HEK293 (cell line): ENCODE results near the gene MCIDAS.
A peak's percentile ranks its signal among the peaks of the same experiment; 100 is the strongest.

Source experiments
- HOXD13 ChIP-seq: sonication (generic); formaldehyde crosslinking; IDR thresholded peaks from 2 replicates; pipeline ENCODE4 v1.8.0; 2022; ENCODE audit warnings: missing genetic modification reagents, borderline replicate concordance
- KLF10 ChIP-seq: fragments of 450-650 bp; IDR thresholded peaks from 2 replicates; pipeline ENCODE4 v1.5.1; 2018; ENCODE audit warnings: missing biosample characterization, mild to moderate bottlenecking, missing genetic modification characterization
- MYNN ChIP-seq: fragments of 450-650 bp; formaldehyde crosslinking; IDR thresholded peaks from 2 replicates; pipeline ENCODE4 v1.5.1; 2016; ENCODE audit warnings: missing biosample characterization, missing genetic modification characterization, borderline replicate concordance
- ZBTB20 ChIP-seq: fragments of 450-650 bp; formaldehyde crosslinking; IDR thresholded peaks from 2 replicates; pipeline ENCODE4 v1.5.1; 2016; ENCODE audit warnings: missing biosample characterization, missing genetic modification characterization
- ZBTB48 ChIP-seq: fragments of 450-650 bp; formaldehyde crosslinking; IDR thresholded peaks from 2 replicates; pipeline ENCODE4 v1.5.1; 2016; ENCODE audit warnings: missing biosample characterization, missing genetic modification characterization
- ZNF2 ChIP-seq: fragments of 450-650 bp; formaldehyde crosslinking; IDR thresholded peaks from 2 replicates; pipeline ENCODE4 v1.5.1; 2016; ENCODE audit warnings: missing biosample characterization, missing genetic modification characterization
- ZNF211 ChIP-seq: fragments of 450-650 bp; formaldehyde crosslinking; IDR thresholded peaks from 2 replicates; pipeline ENCODE4 v1.5.1; 2016; ENCODE audit warnings: low read depth, missing biosample characterization, missing genetic modification characterization
- ZNF341 ChIP-seq: fragments of 450-650 bp; formaldehyde crosslinking; IDR thresholded peaks from 2 replicates; pipeline ENCODE4; 2016; ENCODE audit warnings: low read depth, missing biosample characterization, missing genetic modification characterization
- ZNF391 ChIP-seq: fragments of 450-650 bp; formaldehyde crosslinking; IDR thresholded peaks from 2 replicates; pipeline ENCODE4 v1.5.1; 2016; ENCODE audit warnings: low read depth, missing biosample characterization, missing genetic modification characterization, borderline replicate concordance
- ZNF423 ChIP-seq: fragments of 450-650 bp; formaldehyde crosslinking; IDR thresholded peaks from 2 replicates; pipeline ENCODE4 v1.5.1; 2016; ENCODE audit warnings: missing biosample characterization, missing genetic modification characterization
- ZNF521 ChIP-seq: fragments of 450-650 bp; formaldehyde crosslinking; IDR thresholded peaks from 2 replicates; pipeline ENCODE4 v1.5.1; 2017; ENCODE audit warnings: missing biosample characterization, mild to moderate bottlenecking, missing genetic modification characterization
- ZNF549 ChIP-seq: fragments of 450-650 bp; IDR thresholded peaks from 2 replicates; pipeline ENCODE4 v1.5.1; 2018; ENCODE audit warnings: missing biosample characterization, missing genetic modification characterization, mild to moderate bottlenecking, inconsistent platforms, moderate library complexity
- ZNF561 ChIP-seq: fragments of 450-650 bp; IDR thresholded peaks from 2 replicates; pipeline ENCODE4 v1.5.1; 2018; ENCODE audit warnings: missing biosample characterization, missing genetic modification characterization, borderline replicate concordance
- ZNF610 ChIP-seq: fragments of 450-650 bp; formaldehyde crosslinking; IDR thresholded peaks from 2 replicates; pipeline ENCODE4 v1.5.1; 2016; ENCODE audit warnings: missing biosample characterization, missing genetic modification characterization, borderline replicate concordance
- ZNF707 ChIP-seq: fragments of 450-650 bp; formaldehyde crosslinking; IDR thresholded peaks from 2 replicates; pipeline ENCODE4 v1.5.1; 2016; ENCODE audit warnings: missing biosample characterization, missing genetic modification characterization
- TF ChIP-seq, protein P1 (sequence below): fragments of 450-650 bp; formaldehyde crosslinking; conservative IDR thresholded peaks from 2 replicates; pipeline ENCODE4 v1.5.1; 2016; ENCODE audit warnings: low read depth, missing biosample characterization, missing genetic modification characterization
- TF ChIP-seq, protein P2 (sequence below): fragments of 450-650 bp; formaldehyde crosslinking; IDR thresholded peaks from 2 replicates; pipeline ENCODE4 v1.5.1; 2016; ENCODE audit warnings: missing biosample characterization, missing genetic modification characterization
- TF ChIP-seq, protein P3 (sequence below): fragments of 450-650 bp; formaldehyde crosslinking; IDR thresholded peaks from 2 replicates; pipeline ENCODE4 v1.5.1; 2016; ENCODE audit warnings: missing biosample characterization, missing genetic modification characterization

The MCIDAS gene

DNA sequence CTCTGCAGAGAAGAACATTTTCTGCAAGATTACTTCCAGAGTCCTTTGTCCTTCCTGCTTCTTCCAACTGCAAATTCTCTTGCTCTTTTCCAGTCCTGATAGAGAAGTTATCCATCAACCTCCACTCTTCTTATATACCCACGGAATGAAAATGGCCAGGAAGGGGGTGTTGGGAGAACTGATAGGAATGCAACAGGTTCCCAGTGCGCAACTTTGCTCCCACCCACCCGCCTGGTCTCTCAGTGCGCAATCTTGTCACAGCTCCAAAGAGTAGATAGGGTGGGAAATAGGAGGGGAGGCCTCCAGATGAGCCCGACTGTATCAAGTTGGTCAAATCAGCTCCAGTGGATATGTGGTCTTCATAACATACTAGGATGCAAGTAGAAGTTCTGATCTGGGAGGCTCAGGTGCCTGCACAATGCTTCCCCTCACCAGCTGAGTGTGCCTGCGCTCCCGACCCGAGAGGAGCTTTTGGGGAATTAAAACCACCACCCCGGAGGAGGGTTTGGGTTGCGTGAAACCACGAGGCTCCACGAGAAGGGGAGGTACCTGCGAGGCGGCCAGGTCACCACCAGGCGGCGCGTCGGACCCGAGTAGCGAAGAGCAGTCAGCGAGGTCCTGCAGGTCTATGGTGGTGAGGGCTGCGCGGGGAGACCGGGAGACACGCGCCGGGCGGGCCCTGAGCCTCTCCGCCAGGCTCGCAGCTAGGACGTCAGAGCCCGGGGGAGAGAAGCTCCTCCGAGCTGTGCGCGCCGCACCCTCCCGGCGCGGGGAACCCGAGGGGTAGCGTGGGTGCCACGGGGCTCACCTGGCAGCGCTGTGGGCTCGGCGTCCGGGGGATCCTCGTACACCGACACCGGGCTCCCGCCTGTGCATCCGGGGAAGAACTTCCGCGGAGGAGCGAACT is 835 bp downstream of the MCIDAS start (continued):
- TF ChIP-seq, protein P1, sequence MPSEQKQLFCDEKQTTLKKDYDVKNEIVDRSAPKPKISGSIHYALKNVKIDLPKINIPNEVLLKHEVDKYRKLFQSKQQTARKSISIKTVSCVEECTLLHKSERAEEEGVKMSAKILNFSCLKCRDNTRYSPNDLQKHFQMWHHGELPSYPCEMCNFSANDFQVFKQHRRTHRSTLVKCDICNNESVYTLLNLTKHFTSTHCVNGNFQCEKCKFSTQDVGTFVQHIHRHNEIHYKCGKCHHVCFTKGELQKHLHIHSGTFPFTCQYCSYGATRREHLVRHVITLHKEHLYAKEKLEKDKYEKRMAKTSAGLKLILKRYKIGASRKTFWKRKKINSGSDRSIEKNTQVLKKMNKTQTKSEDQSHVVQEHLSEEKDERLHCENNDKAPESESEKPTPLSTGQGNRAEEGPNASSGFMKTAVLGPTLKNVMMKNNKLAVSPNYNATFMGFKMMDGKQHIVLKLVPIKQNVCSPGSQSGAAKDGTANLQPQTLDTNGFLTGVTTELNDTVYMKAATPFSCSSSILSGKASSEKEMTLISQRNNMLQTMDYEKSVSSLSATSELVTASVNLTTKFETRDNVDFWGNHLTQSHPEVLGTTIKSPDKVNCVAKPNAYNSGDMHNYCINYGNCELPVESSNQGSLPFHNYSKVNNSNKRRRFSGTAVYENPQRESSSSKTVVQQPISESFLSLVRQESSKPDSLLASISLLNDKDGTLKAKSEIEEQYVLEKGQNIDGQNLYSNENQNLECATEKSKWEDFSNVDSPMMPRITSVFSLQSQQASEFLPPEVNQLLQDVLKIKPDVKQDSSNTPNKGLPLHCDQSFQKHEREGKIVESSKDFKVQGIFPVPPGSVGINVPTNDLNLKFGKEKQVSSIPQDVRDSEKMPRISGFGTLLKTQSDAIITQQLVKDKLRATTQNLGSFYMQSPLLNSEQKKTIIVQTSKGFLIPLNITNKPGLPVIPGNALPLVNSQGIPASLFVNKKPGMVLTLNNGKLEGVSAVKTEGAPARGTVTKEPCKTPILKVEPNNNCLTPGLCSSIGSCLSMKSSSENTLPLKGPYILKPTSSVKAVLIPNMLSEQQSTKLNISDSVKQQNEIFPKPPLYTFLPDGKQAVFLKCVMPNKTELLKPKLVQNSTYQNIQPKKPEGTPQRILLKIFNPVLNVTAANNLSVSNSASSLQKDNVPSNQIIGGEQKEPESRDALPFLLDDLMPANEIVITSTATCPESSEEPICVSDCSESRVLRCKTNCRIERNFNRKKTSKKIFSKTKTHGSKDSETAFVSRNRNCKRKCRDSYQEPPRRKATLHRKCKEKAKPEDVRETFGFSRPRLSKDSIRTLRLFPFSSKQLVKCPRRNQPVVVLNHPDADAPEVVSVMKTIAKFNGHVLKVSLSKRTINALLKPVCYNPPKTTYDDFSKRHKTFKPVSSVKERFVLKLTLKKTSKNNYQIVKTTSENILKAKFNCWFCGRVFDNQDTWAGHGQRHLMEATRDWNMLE (tag by site-specific recombination): no peak
- TF ChIP-seq ZNF423 (tag by site-specific recombination): peak; percentile 78; the same call in 1 of the 2 replicates
- TF ChIP-seq, protein P2, sequence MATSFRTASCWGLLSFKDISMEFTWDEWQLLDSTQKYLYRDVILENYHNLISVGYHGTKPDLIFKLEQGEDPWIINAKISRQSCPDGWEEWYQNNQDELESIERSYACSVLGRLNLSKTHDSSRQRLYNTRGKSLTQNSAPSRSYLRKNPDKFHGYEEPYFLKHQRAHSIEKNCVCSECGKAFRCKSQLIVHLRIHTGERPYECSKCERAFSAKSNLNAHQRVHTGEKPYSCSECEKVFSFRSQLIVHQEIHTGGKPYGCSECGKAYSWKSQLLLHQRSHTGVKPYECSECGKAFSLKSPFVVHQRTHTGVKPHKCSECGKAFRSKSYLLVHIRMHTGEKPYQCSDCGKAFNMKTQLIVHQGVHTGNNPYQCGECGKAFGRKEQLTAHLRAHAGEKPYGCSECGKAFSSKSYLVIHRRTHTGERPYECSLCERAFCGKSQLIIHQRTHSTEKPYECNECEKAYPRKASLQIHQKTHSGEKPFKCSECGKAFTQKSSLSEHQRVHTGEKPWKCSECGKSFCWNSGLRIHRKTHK: no peak
- TF ChIP-seq ZNF391 (tag by site-specific recombination): no peak
- no peak for TF ChIP-seq HOXD13
- TF ChIP-seq ZNF610: peak; percentile 50; the same call in 1 of the 2 replicates
- TF ChIP-seq ZNF561 (tag by site-specific recombination): peak; percentile 78; the same call in 1 of the 2 replicates
- TF ChIP-seq ZNF549: no peak
- no peak for TF ChIP-seq ZNF707
- no peak for TF ChIP-seq KLF10 (tag by site-specific recombination)
- peak; percentile 51; the same call in 1 of the 2 replicates for TF ChIP-seq ZNF341
- TF ChIP-seq ZNF2 (tag by site-specific recombination): peak; percentile 90
- no peak; the same call in 1 of the 2 replicates for TF ChIP-seq ZBTB20 (tag by site-specific recombination)
- TF ChIP-seq ZNF211 (tag by site-specific recombination): no peak
- no peak for TF ChIP-seq ZNF521 (tag by site-specific recombination)
- no peak; the same call in 1 of the 2 replicates for TF ChIP-seq ZBTB48
- TF ChIP-seq, protein P3, sequence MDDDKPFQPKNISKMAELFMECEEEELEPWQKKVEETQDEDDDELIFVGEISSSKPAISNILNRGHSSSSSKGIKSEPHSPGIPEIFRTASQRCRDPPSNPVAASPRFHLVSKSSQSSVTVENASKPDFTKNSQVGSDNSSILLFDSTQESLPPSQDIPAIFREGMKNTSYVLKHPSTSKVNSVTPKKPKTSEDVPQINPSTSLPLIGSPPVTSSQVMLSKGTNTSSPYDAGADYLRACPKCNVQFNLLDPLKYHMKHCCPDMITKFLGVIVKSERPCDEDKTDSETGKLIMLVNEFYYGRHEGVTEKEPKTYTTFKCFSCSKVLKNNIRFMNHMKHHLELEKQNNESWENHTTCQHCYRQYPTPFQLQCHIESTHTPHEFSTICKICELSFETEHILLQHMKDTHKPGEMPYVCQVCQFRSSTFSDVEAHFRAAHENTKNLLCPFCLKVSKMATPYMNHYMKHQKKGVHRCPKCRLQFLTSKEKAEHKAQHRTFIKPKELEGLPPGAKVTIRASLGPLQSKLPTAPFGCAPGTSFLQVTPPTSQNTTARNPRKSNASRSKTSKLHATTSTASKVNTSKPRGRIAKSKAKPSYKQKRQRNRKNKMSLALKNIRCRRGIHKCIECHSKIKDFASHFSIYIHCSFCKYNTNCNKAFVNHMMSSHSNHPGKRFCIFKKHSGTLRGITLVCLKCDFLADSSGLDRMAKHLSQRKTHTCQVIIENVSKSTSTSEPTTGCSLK (tag by site-specific recombination): no peak
- peak; percentile 52; the same call in 1 of the 2 replicates for TF ChIP-seq MYNN
